GM21576 (cell line): ENCODE measurements around the gene PLXNA4.

Experiments
- ATAC-seq: cut with Tn5 transposase; IDR thresholded peaks from one replicate; pipeline ENCODE4 v1.9.1; 2021; ENCODE audit warnings: mild to moderate bottlenecking, moderate library complexity; ENCODE audit not compliant: unreplicated experiment

PLXNA4 gene

DNA sequence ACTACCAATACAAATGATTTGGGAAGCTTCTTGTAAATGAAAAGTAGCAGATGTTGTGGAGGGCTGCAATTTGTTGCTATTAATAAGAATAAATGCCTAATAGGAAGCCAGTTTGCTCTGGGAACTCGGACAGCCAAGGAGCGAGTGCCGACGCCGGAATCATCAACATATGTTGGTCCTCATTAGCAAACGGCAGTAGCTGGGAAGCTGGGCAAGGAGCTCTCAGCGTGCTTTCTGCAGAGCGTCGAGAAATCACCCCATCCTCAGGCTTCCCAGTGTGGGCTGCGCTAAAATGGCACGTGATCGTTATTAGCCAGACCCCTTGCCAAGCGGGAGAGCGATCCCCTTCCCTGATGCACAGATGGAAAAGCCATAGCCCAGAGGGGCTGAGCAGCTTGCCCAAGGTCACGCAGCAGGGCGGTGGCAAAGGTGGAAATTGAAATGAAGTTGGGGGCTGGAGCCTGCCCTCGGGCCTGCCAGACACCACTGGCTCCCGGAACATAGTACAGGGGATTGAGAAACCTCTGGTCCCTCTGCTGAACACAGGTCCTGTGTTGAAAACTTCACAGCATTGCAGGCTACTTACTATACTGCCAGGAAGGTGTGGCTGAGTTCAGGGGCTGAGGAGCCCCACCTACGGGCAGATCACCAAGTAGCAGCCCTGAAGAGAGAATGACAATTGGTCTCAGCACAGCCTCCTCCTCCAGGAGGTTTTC lies 326.9 kb downstream of the PLXNA4 start:
- no peak for ATAC-seq

GRCh38 chr7:132248841-132249240 lies 327.4 kb downstream of the PLXNA4 start:
- ATAC-seq: no peak

- ATAC-seq: no peak
These were observed 328.2 kb downstream of the PLXNA4 start for GRCh38 chr7:132247995-132248618.

- no peak for ATAC-seq
These were observed 329.7 kb downstream of the PLXNA4 start for GRCh38 chr7:132246591-132246990.

- no peak for ATAC-seq
These were observed 330.7 kb downstream of the PLXNA4 start for GRCh38 chr7:132245539-132245938.

DNA sequence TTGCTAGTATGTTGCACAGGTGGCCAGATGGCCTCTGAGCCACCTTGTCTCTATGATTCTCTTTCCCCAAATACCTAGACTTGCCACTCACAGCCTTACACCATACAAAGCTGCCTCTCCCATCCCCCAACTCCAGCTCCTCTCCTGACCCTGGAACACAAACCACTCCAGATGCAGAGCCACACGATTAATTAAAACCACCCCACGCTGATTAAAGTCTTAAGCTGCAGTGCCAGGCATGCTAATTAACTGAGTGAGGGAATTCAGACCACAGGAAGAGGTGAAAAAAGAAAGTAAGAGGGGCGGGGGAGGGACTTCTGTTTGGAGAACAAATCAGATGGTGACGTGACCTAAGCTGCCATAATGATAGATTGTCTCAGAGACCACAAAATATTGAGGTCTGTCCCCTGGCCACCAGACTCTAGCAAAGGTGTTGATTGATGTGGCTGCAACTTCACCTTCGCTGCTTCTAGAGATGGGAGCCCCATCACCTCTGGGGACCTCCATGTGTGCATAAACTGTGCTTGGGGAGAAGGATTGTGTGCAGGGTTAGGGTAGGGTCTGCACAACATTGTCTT lies 331.3 kb downstream of the PLXNA4 start:
- no peak for ATAC-seq

DNA sequence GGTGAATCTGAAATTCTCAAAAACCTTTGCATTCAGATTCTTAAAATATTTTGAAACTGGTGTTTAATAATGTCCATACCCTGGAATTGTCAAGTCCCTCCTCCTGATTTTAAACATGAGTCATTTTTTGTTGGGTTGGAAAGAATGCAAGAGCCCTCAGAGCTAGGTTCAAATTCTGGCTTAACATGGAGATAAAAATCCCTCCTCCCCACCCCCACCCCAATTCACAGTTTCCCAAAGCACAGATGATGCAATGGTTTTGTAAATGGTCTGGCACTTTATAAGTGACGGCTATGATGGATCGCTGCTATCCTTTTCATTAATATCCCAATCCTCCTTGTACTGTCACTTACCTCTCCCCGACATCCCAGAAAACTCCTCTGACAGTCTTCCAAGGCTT lies 332.8 kb downstream of the PLXNA4 start:
- ATAC-seq: no peak

DNA sequence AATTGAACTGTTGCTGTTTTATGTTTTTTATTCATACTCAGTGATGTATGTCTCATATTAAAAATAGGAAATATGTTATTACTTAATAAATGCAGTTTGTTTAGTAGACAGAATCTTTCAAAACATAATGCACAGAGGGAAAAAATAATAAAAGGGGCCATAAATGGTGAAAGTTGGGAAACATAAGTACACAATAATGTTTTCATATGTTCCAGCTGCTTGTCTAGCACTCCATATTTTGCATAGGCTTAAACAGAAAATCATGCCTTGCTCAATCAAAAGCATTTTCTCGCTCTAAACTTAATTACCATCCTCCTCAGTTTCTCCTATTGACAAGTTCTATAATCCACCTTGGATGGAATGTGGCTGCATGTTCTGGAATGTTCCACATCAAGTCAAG lies 333.2 kb downstream of the PLXNA4 start:
- ATAC-seq: no peak

GRCh38 chr7:132242192-132242812 lies 334.0 kb downstream of the PLXNA4 start:
- ATAC-seq: no peak

DNA sequence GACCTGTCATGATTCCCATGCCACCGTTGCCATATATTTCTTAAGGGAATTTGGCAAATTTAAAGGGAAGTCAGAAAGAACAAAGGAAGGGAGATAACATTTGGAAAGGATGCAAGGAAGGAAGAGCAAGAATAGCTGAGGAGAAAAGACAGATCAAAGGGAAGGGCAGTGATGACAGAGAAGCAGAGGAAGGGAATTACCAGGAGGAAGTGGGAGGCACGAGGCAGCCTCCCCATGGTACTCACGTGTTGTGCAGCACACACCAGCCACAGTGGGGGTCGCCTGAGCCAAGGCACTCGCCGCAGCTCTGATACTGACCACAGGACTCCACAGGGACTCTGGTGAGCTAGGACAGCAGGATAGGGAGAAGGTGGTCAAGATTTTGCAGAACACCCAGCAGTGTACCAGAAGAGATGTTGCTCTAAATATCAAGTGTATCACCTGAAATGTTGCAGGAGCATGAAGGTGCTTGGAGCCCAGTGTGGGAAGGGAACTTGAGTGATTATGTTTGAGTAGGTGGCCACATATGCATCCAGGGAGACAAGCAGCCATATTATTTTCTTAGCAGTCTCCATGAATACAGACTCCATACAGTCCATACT lies 335.3 kb downstream of the PLXNA4 start:
- ATAC-seq: no peak

- ATAC-seq: no peak
These were observed 336.0 kb downstream of the PLXNA4 start for GRCh38 chr7:132240262-132240661.

DNA sequence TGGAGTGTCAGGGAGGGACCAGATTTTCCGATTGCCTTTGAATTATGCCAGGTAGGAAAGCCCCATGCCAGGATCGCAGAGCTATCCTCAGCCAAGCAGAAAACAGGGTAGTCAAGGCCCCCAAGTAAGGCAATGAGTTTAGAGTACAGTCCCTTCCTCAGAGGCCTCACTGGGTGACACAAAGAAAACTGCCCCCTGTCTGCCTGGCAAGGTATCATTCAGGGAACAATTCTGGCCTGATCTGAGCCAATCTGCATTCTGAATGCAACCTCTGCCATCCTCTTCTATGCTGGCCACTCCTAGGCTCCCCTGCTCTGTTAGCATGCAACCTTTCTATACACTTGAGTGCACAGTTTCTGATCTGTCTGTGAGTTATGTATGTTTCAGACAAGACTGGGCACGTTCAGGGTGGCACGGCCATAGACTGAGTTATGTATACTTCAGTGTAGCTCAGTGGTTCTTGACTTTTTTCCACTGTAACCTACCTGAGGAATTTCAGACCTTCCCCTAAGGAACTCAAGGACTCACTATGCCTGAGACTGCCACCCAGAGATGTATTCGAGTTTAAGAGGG lies 336.8 kb downstream of the PLXNA4 start:
- no peak for ATAC-seq

GRCh38 chr7:132234711-132235110 lies 341.6 kb downstream of the PLXNA4 start:
- ATAC-seq: no peak

DNA sequence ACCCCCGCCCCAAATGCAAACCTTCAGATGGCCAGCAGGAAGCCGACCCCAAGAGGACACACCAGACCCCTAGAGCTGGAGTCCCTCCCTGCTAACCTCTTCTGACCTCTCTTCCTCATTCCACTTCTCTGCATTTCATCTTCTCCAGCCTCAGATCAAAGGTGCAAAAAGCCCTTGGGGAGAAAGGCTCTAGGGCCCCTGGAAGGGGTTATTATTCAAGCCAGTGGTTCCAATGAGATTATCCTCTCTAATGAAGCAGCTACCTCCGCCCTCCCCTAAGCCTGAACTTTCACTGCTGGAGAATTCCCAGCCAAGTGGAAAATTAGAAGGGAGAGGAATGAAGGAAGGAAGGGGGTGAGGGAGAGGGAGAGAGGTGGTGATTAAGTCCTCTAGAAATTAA lies 343.9 kb downstream of the PLXNA4 start:
- no peak for ATAC-seq

DNA sequence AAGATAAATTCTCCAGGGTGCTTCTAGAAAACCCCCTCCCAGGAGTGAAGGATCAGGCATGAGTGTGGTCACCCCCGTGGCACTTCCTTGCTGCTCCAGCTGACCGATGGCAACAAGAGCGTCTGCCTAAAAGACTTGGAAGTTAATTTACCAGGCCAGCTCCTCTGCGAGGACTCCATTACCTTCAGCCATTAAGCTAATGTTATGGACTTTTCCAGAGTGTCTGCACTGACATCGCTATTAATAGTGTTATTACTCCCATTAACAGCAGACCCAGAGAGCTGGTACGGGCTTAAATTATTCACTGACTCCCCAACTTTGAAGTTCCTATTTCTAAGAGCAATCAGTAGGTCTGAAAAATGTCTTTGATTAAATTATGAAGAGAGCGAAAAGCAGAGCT lies 345.8 kb downstream of the PLXNA4 start:
- no peak for ATAC-seq

DNA sequence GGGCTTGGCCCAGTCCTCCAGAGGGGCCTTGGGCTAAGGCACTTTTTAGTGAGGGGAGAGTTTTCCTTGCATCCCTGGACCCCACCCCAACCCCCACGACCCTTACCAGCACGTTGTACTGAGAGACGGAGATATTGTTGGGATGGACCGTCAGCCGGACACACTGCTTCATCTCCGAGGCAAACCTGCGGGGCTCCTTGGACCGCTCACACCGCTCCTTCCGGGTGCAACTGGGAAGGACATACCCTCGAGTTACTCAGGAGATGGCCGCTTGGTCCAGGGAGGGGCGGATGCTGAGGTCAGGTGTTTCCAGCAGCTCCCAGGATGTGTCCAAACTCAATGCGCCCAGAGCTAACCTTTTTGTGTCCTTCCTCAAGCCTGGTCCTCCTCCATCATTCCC lies 348.0 kb downstream of the PLXNA4 start:
- no peak for ATAC-seq

GRCh38 chr7:132226957-132227290 lies 349.3 kb downstream of the PLXNA4 start:
- ATAC-seq: no peak

- ATAC-seq: no peak
These were observed 350.0 kb downstream of the PLXNA4 start for GRCh38 chr7:132226046-132226956.

DNA sequence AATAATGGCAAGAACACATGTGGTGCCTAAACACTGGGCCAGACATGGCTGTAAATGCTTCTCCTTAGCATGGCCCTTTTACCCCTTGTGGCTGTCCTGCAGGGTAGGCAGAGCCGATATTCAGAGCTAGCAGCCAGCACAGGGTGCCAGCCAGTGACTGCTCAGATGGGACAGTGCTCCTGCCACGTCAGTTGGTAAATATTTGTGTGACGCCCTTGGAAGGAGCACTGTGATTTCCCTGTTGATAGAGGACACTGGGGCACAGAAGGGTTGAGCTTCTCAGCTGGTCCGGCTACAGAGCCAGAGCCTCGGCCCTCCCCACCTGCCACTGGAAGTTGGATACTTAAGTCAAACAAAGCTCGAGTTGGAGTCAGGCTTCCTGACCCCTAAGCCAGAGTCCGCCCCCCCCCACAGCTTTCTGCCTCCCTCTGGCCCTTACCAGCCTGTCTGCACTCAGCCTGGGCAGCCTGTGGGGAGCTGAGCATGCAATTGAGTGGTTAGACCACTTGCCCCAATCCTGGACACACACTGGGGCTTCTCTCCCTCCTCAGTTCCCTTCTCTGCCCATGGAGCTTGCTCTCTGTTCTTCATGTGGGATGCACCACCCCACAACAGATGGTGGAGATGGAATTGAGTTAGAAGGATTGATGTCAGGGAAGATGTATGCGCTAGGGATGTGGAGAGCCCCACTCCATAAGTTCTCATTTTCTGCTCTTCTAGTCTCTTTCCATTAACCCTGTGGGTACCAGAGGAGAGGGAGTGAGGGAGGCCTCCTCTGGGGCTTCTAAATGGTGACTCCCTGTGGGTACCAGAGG lies 350.8 kb downstream of the PLXNA4 start:
- ATAC-seq: no peak
